Activated T-helper 2 cell treated with anti-CD3 and anti-CD28 coated beads, Interferon-gamma antibody, Interleukin-2, Interleukin-4, amounts not matched to agents 10 μg/mL and 5 μg/mL and 100 μg/mL, durations not matched to agents 14 hours and 24 hours and 36 hours (primary cell): Measurements from ENCODE around the gene KCTD6. TPM values are rescaled to one million over a fixed set of nuclear protein-coding genes. Genes with fewer than 3 reads are reported as not detected.
"Not testable (repeated sequence)": the region's sequence is repeated elsewhere in the genome, so short reads cannot be mapped to it uniquely, and the experiment has no call there.

Source experiments
- DNase-seq: peaks from one replicate; pipeline ENCODE4 v3.0.0; 2021; ENCODE audit warnings: low spot score
- H3K27ac Mint-ChIP-seq: one replicate; pipeline ENCODE4 v1.8.0; 2021; ENCODE audit warnings: mixed read lengths
- H3K27me3 Mint-ChIP-seq: one replicate; pipeline ENCODE4 v1.8.0; 2021; ENCODE audit warnings: low read depth, mixed read lengths
- H3K36me3 Mint-ChIP-seq: one replicate; pipeline ENCODE4 v1.8.0; 2021; ENCODE audit warnings: low read depth, mixed read lengths
- H3K4me1 Mint-ChIP-seq: one replicate; pipeline ENCODE4 v1.8.0; 2021; ENCODE audit warnings: low read depth, mixed read lengths
- H3K4me3 Mint-ChIP-seq: one replicate; pipeline ENCODE4 v1.8.0; 2021; ENCODE audit warnings: low read depth, mild to moderate bottlenecking, moderate library complexity, mixed read lengths
- H3K9me3 Mint-ChIP-seq: one replicate; pipeline ENCODE4 v1.8.0; 2021; ENCODE audit warnings: mixed read lengths
- intact Hi-C: fragments of 100-400 bp; cut with micrococcal nuclease; formaldehyde crosslinking; loops from one replicate; pipeline ENCODE4 v1.15.1; 2023
- total RNA-seq: library from RNA; stranded (reverse); gene quantifications from 2 replicates; pipeline ENCODE4 v1.2.3, GENCODE V29; 2022

Gene KCTD6
- total RNA-seq, 1 donor from 2014 or later: 7.2 TPM

DNA sequence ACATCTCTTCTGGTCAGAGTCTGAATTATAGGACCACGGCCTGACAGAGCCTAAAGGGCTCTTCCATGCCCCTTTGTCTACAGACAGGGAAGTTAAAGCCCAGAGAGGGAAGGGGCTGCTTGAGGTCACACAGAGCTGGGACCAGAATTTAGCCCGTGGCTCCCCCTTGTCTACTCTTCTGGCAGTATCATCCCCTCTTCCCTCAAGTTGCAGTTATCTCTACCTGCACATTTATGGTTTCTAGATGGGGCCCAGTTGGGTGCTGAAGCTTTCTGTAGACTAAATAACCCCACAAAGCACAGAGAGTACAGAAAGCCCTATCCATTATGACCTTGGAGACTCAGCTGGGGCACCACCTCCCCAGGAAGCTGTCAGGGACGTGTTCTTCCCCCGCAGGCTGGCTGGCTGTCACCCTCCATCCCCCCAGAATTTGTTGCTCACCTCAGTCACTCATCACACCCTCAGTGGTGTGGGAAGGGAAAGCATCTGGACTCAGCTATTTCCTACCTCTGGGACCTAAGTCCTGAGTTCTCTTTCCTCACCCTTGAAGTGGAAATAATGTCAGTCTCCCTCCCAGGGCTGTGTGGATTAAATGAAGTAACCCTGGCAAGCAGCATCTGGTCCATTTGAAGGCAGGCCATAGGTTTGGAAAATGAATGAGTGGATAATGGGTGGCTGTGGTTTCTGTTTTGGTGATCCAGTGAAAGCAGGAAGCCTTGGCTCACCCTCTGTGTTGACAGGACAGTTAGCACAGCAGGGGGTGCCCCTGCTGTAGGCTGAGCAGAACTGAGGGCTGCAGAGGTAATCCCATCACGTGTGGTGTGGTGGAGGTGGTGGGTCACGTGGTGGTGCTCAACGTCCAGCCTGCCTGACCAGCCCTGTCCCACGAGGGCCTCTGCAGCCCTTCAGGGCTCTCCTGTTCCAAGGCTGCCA is 28.8 kb downstream of the KCTD6 start:
- no peak overlapping the region for H3K27ac Mint-ChIP-seq
- H3K27me3 Mint-ChIP-seq: peaks cover 3% of the 10 kb centered on the region
- no peak for DNase-seq
- no peaks in the 10 kb centered on the region for H3K36me3 Mint-ChIP-seq
- intact Hi-C loops: no loop called here
- no peak overlapping the region for H3K4me3 Mint-ChIP-seq
- no peaks in the 10 kb centered on the region for H3K4me1 Mint-ChIP-seq
- no peaks in the 10 kb centered on the region for H3K9me3 Mint-ChIP-seq

DNA sequence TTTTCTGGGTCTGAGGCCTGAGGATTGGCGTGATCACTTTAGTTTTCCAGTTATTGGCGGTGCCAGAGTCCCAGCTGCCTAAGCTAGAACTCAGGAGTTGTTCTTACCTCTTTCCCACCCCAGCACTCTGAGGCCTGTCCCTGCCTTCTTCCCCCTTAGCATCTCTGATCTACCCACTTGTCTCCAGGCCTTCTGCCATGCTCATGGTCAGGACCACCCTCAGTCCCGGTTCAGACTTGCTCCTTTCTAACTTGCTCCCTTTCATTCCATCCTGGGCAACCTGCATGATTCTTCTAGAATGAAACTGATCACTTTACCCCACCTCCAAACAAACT is 29.4 kb downstream of the KCTD6 start:
- Mint-ChIP-seq H3K4me1 (no peaks in the 10 kb centered on the region), H3K9me3 (no peaks in the 10 kb centered on the region), H3K27ac (no peak overlapping the region), H3K27me3 (peaks cover 3% of the 10 kb centered on the region), H3K36me3 (no peaks in the 10 kb centered on the region), H3K4me3 (no peak overlapping the region)
- DNase-seq: no peak
- intact Hi-C loops: no loop called here

DNA sequence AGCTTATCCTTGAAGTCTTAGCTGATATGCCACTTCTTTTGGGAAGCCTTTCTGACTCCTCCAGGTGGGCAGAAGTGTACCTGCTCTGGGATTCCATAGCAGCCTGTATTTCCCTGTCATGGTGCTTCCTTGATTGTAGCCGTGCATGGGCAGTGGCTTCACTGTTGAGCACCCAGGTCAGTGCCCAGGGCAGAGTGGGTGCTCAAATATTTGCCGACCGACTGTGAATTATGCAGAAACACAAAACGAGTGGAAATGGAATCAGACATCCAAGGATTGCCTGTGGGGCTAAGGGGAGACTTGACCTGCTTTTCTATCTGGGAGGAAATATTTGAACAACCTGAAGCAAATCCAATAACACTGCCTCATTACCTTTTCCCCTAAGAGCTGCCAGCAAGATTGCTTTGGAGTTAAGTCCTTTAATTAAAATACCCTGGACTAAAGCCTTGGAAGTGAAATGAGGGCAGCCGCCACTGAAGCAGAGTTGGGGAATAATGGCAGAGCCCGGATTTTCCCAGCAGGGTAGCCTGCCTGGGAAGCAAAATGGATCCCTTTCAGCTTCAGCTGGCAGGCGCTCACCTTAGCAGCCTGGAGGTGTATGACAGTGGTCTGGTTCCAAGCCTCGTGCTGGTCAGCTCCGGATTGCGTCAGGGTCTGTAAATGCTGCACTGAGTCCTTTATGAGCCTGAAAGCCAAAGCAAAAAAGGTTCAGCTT is 30.2 kb downstream of the KCTD6 start:
- Mint-ChIP-seq H3K27ac (no peak overlapping the region), H3K4me3 (no peak overlapping the region), H3K36me3 (no peaks in the 10 kb centered on the region), H3K27me3 (no peaks in the 10 kb centered on the region), H3K9me3 (no peaks in the 10 kb centered on the region), H3K4me1 (no peaks in the 10 kb centered on the region)
- intact Hi-C loops: no loop called here
- DNase-seq: no peak

DNA sequence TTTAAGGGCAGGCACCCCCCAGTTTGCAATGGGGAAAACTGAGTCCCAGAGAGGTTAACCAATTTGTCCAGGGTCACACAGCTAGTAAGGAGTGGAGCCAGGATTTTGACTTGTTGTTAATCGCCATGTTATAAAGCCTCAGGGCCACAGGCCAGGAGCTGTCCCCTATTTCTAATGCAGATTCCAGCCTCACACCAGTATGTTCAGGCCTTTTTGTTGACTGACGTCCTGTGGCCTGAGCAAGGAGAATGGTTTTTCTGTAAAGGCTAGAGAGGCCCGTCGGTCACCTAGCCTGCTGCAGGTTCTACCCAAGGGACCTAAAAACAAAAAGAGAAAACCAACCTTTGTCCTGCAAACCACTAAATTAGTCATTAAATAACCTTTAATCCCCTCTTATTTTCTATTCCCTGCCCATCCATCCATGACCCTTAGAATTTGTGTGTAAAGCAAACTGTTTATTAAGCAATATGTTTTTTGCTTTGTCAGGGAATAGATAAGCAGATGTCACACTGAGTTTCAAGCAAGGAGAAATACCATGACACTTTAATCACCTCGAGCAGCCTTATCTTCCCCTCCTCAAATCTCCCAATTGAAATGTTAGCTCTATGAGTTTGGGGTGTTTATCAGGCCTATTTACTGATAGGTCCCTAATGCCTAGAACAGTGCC is 31.0 kb downstream of the KCTD6 start:
- H3K27ac Mint-ChIP-seq: no peak overlapping the region
- H3K4me3 Mint-ChIP-seq: no peak overlapping the region
- intact Hi-C loops: no loop called here
- no peaks in the 10 kb centered on the region for H3K27me3 Mint-ChIP-seq
- H3K4me1 Mint-ChIP-seq: no peaks in the 10 kb centered on the region
- no peaks in the 10 kb centered on the region for H3K36me3 Mint-ChIP-seq
- no peaks in the 10 kb centered on the region for H3K9me3 Mint-ChIP-seq
- DNase-seq: no peak

DNA sequence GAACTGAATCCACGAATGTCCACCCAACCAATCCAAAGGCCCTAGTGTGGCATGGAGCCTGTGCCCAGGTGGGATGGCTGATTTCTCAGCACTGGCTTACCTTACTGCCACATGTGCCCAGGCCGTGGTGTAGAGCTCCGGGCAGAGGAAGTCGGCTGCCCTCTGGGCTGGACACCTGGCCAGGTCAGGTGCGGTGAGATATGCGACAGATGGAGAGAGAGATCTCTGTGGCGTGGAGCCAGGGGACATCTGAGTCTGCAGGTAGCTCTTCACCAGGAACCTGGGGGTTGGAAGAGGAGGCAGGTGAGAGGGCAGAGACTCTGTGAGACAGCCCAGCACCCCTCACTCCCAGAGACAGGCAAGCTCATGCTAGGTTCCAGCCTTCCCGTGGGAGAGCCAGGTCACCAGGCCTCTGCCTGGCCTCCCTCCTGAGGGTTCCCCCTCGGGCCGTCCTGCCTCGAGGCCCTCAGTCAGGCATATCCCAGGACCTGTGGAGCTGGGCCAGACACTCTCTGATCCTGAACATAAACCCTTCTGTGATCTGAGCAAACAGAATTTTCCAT is 32.5 kb downstream of the KCTD6 start:
- Mint-ChIP-seq H3K27ac (no peak overlapping the region), H3K4me3 (no peak overlapping the region), H3K36me3 (no peaks in the 10 kb centered on the region), H3K4me1 (no peaks in the 10 kb centered on the region), H3K27me3 (no peaks in the 10 kb centered on the region), H3K9me3 (no peaks in the 10 kb centered on the region)
- DNase-seq: no peak
- intact Hi-C loops: no loop called here

DNA sequence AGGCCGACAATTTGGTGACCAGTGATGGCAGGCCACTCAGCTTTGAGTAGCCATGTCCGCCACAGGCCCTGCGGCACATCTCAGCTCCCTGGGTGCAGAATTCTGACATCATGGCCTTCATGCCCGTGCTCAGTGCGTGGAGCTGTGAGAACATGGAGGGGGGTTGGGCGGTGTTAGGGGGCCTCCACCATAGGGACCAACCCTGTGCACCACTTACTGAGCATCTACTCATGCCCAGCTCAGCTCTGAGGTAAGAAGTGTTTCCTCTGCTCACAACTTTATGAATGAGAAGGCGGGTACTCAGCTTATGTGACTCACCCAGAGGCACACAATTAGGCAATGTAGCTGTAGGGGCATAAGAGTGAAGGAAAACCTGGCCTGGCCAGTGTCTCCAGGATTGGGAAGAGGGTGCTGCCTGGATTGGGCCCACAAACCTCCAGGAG is 34.6 kb downstream of the KCTD6 start:
- intact Hi-C loops: no loop called here
- H3K4me1 Mint-ChIP-seq: no peaks in the 10 kb centered on the region
- no peaks in the 10 kb centered on the region for H3K27me3 Mint-ChIP-seq
- no peaks in the 10 kb centered on the region for H3K36me3 Mint-ChIP-seq
- H3K4me3 Mint-ChIP-seq: no peak overlapping the region
- DNase-seq: no peak
- no peaks in the 10 kb centered on the region for H3K9me3 Mint-ChIP-seq
- no peak overlapping the region for H3K27ac Mint-ChIP-seq

DNA sequence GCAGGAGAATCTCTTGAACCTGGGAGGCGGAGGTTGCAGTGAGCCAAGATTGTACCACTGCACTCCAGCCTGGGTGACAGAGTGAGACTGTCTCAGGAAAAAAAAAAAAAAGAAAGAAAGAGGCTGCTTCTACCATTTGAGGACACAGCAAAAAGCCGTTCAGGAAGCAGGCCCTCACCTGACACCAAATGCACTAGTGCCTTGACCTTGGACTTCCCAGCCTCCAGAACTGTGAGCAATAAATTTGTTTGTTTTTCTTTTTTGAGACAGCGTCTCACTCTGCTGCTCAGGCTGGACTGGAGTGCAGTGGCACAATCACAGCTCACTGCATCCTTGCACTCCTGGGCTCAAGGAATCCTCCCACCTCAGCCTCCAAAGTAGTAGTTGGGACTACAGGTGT is 35.5 kb downstream of the KCTD6 start:
- H3K9me3 Mint-ChIP-seq, H3K4me1 Mint-ChIP-seq, H3K27me3 Mint-ChIP-seq, DNase-seq, H3K4me3 Mint-ChIP-seq, H3K36me3 Mint-ChIP-seq, H3K27ac Mint-ChIP-seq, intact Hi-C loops: not testable (repeated sequence)

DNA sequence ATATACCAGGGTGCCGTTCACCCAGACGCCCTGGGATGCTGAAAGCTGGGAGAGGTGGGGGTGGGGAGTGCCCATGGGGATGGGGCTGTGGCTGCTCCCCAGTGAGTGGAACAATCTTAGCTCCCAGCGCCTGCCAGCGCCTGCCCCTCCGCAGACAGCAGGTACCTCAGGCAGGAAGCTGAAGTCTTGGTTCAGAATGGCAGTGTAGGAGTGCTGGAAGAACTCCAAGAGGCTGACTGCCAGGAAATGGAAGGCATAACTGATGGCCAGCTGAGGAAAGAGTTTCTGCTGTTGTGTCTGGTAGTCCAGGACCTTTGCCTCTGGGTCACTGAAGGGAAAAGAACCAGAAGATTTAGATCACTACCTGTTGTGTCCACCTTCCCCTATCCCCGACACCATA is 36.7 kb downstream of the KCTD6 start:
- H3K9me3 Mint-ChIP-seq: no peaks in the 10 kb centered on the region
- H3K36me3 Mint-ChIP-seq: no peaks in the 10 kb centered on the region
- H3K4me1 Mint-ChIP-seq: peaks cover 12% of the 10 kb centered on the region
- H3K27me3 Mint-ChIP-seq: no peaks in the 10 kb centered on the region
- no peak for DNase-seq
- no peak overlapping the region for H3K27ac Mint-ChIP-seq
- H3K4me3 Mint-ChIP-seq: no peak overlapping the region
- intact Hi-C loops: no loop called here

DNA sequence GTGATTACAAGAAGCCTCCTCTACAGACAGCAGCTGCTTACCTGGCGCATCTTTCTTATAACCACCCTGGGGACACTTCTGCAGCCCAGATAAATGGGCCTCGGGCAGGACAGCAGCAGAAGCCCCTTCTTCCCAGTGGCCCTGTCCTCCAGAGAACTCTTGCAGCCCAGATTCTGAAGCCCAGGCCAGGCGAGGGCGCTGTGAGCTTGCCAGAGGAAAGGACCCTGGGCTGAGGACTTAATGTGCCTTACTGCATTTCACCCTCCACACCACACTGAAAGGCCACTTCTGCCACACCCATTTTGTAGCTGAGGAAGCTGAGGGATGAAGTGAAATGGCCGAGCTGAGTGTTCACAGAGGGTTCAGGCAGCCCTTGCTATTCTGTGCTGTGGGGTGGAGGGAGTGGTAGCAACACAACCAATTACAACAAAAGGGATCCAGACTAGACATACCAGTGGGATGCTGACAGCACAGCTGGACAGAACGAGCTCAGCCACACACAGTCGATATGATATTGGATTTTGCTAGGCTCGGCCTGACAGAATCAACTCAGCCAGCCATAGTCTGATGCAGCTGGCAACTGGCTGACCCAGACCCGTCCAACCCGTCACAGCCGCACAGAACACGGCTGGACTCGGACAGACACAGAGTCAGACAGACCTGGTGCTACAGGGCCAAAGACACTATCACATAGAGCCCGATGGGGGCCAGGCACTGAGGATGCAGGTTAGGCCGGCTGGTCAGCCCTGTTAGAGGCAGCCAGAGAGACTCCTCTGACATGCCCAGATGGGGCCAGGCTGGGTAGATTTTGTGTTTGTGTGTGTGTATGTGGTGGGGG is 37.8 kb downstream of the KCTD6 start:
- no peak for DNase-seq
- no peaks in the 10 kb centered on the region for H3K27me3 Mint-ChIP-seq
- intact Hi-C loops: no loop called here
- H3K9me3 Mint-ChIP-seq: no peaks in the 10 kb centered on the region
- no peak overlapping the region for H3K4me3 Mint-ChIP-seq
- no peaks in the 10 kb centered on the region for H3K36me3 Mint-ChIP-seq
- H3K4me1 Mint-ChIP-seq: peaks cover 12% of the 10 kb centered on the region
- no peak overlapping the region for H3K27ac Mint-ChIP-seq

DNA sequence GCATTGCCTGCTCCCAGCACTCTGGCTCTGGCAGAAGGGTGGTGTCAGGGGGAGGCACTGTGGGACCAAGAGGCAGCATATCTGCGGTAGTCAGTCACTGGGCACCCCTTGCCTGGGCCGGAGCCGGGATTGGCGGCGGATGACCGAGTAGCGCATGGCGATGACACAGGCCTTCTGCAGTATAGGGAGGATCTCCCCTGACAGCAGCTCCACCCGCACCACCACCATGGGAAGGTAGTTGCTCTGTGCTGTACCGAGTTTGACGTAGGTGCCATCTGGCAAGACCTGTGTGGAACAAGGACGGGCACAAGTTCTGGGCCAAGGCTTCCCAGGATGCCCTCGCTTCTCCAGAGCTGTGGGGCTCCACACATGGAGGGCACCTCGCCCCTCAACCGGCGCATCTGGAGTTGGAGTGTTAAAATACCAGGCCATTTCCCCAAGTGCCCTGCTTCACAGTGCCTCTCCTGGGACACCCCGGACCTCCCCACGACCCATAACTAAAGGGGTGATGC is 38.5 kb downstream of the KCTD6 start:
- Mint-ChIP-seq H3K9me3 (no peaks in the 10 kb centered on the region), H3K4me1 (peaks cover 12% of the 10 kb centered on the region), H3K27ac (no peak overlapping the region), H3K4me3 (no peak overlapping the region), H3K36me3 (no peaks in the 10 kb centered on the region), H3K27me3 (no peaks in the 10 kb centered on the region)
- intact Hi-C loops: no loop called here
- no peak for DNase-seq

DNA sequence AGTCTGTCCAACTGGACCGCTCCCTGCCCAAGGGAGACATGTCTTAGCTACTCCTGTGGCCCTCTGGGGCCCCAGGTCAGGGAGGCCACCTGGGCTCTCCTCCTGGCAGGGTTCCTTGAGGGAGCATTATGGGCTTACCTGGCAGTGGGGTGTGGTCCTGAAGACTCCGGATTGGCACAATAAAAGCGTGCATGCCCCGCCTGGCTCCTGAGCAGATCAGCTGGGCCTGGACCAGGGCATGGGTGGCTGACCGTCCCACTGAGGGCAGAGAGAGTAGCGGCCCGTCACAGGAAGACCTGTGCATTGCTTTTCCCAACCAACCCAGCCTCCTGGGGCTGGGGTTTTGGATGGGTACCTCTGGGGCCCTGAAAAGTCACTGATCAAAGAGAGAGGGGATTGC is 39.7 kb downstream of the KCTD6 start:
- DNase-seq: no peak
- Mint-ChIP-seq H3K36me3 (no peaks in the 10 kb centered on the region), H3K27ac (no peak overlapping the region), H3K27me3 (peaks cover 3% of the 10 kb centered on the region), H3K4me3 (no peak overlapping the region), H3K9me3 (no peaks in the 10 kb centered on the region), H3K4me1 (peaks cover 19% of the 10 kb centered on the region)
- intact Hi-C loops: no loop called here

DNA sequence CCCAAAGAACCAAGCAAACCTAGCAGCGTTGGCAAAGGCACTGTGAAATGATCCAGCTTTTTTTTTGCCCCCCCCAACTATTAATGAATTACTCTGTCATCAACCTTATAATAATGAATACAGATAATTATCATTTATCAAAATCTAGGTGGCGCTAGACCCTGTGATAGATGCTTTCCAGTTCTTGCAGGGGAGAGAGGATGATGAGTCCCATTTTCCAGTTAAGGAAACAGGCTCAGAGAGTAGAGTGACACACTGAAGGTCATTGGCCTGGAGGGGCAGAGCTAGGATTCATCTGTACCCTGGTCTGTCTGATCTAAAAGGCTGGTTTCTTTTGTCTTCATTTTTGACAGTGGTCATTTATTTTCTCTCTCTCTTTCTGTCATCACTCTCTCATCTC is 40.1 kb downstream of the KCTD6 start:
- peaks cover 19% of the 10 kb centered on the region for H3K4me1 Mint-ChIP-seq
- no peak overlapping the region for H3K4me3 Mint-ChIP-seq
- peaks cover 3% of the 10 kb centered on the region for H3K27me3 Mint-ChIP-seq
- no peaks in the 10 kb centered on the region for H3K9me3 Mint-ChIP-seq
- no peak overlapping the region for H3K27ac Mint-ChIP-seq
- intact Hi-C loops: loop anchor here (1.0 to 2.0 kb wide), 7 partner anchors 40 to 353 kb away; partner anchors contain the start of genes KCTD6 and PDHB
- DNase-seq: no peak
- no peaks in the 10 kb centered on the region for H3K36me3 Mint-ChIP-seq
